H1 (cell line): ENCODE data around the gene LY6G6D. TPM values are rescaled to one million over a fixed set of nuclear protein-coding genes. Genes with fewer than 3 reads are reported as not detected.

Experiments used
- CTCF ChIA-PET: fragments of 300-600 bp; sonication (Branson Sonifier 250); formaldehyde crosslinking; loops from one replicate; lab custom pipeline; 2021; ENCODE audit not compliant: partially characterized antibody; lab: Charles Lee
- POLR2A ChIA-PET: fragments of 300-600 bp; sonication (Branson Sonifier 250); formaldehyde crosslinking; loops from one replicate; lab custom pipeline; 2021; ENCODE audit warnings: inconsistent platforms; ENCODE audit not compliant: partially characterized antibody; lab: Charles Lee
- DNase-seq, 2 experiments: peaks; one replicate each; pipeline versions ENCODE4 v3.0.0 to v3.0.0-alpha.2; 2010 to 2022; ENCODE audit warnings: low spot score in 2 of 2, low read depth in 1 of 2, mixed read lengths in 1 of 2
- FAIRE-seq: peaks from 2 replicates; lab custom pipeline; 2011; peaks lifted over from hg19 to GRCh38; lab: Jason Lieb, UNC
- H2AFZ ChIP-seq: 2 replicates; pipeline ENCODE4 v1.8.1; 2012; ENCODE audit warnings: low read length, inconsistent platforms
- H2AK5ac ChIP-seq: 2 replicates; pipeline ENCODE4 v1.6.1; 2013; ENCODE audit warnings: low read depth, low read length
- H2BK120ac ChIP-seq: replicated peaks from 2 replicates; pipeline ENCODE3; 2013; ENCODE audit warnings: low read depth, low read length, inconsistent platforms
- H2BK12ac ChIP-seq: 2 replicates; pipeline ENCODE4 v1.6.1; 2013; ENCODE audit warnings: low read depth, low read length
- H2BK15ac ChIP-seq: 2 replicates; pipeline ENCODE4 v1.6.1; 2013; ENCODE audit warnings: low read length
- H2BK20ac ChIP-seq: 2 replicates; pipeline ENCODE4 v1.6.1; 2013; ENCODE audit warnings: low read length
- H2BK5ac ChIP-seq: 2 replicates; pipeline ENCODE4 v1.6.1; 2013; ENCODE audit warnings: low read depth, low read length
- H3K14ac ChIP-seq: 2 replicates; pipeline ENCODE4 v1.6.1; 2013; ENCODE audit warnings: inconsistent platforms; ENCODE audit not compliant: insufficient read length
- H3K18ac ChIP-seq: 2 replicates; pipeline ENCODE4 v1.6.1; 2013; ENCODE audit warnings: low read length; ENCODE audit errors: extremely low read depth
- H3K23ac ChIP-seq: 2 replicates; pipeline ENCODE4 v1.6.1; 2013; ENCODE audit warnings: inconsistent platforms; ENCODE audit not compliant: insufficient read length
- H3K23me2 ChIP-seq: 2 replicates; pipeline ENCODE4 v1.6.1; 2013; ENCODE audit warnings: low read depth, low read length
- H3K27ac ChIP-seq: 2 replicates; pipeline ENCODE4 v1.6.1; 2011; ENCODE audit warnings: low read depth, low read length, inconsistent platforms
- H3K27me3 ChIP-seq, 4 experiments: replicated peaks in 1 of 4; 1 replicate in 1 of 4; 2 replicates in 3 of 4; pipeline versions ENCODE4 v1.6.1 to v1.8.1; 2011 to 2013; ENCODE audit warnings: low read length in 3 of 4, mild to moderate bottlenecking in 3 of 4, inconsistent platforms in 2 of 4, mixed read lengths in 2 of 4, moderate library complexity in 1 of 4; ENCODE audit not compliant: control insufficient read depth in 3 of 4, insufficient read depth in 3 of 4; ENCODE audit errors: extremely low read depth in 1 of 4
- H3K36me3 ChIP-seq, 4 experiments: 2 replicates each; pipeline versions ENCODE4 v1.6.1 to v1.8.1; 2011 to 2013; ENCODE audit warnings: mild to moderate bottlenecking in 4 of 4, low read length in 3 of 4, moderate library complexity in 2 of 4, control low read depth in 1 of 4, inconsistent platforms in 1 of 4; ENCODE audit not compliant: insufficient read depth in 4 of 4, control insufficient read depth in 2 of 4
- H3K4ac ChIP-seq: replicated peaks from 2 replicates; pipeline ENCODE3; 2013; ENCODE audit warnings: low read length, low read depth, mixed read lengths, inconsistent platforms; ENCODE audit not compliant: insufficient read length
- H3K4me1 ChIP-seq, 4 experiments: replicated peaks in 1 of 4; 1 replicate in 1 of 4; 2 replicates in 3 of 4; pipeline versions ENCODE4 v1.6.1 to v1.8.1; 2011 to 2013; ENCODE audit warnings: low read length in 3 of 4, inconsistent platforms in 2 of 4, mixed read lengths in 1 of 4; ENCODE audit not compliant: insufficient read depth in 4 of 4, control insufficient read depth in 3 of 4
- H3K4me2 ChIP-seq, 2 experiments: 2 replicates each; pipeline versions ENCODE4 v1.6.1 to v1.8.1; 2011 to 2013; ENCODE audit warnings: low read depth in 2 of 2, low read length in 2 of 2, control low read depth in 1 of 2, inconsistent platforms in 1 of 2, mild to moderate bottlenecking in 1 of 2; ENCODE audit not compliant: insufficient read depth in 1 of 2
- H3K4me3 ChIP-seq, 4 experiments: fragments of 200-600, 300-600 bp in 1 of 4; sonication (generic), shearing (Covaris generic), sonication (Bioruptor Twin) in 1 of 4; 2 replicates each; pipeline versions ENCODE4 v1.5.1 to v1.8.1; 2011 to 2016; ENCODE audit warnings: low read length in 4 of 4, low read depth in 3 of 4, control low read depth in 2 of 4, inconsistent platforms in 2 of 4, mild to moderate bottlenecking in 2 of 4, mixed read lengths in 1 of 4, moderate library complexity in 1 of 4; ENCODE audit not compliant: insufficient read depth in 2 of 4; ENCODE audit errors: extremely low read depth in 1 of 4
- H3K56ac ChIP-seq: replicated peaks from 2 replicates; pipeline ENCODE3; 2013; ENCODE audit warnings: low read depth, mild to moderate bottlenecking, mixed read lengths, low read length, inconsistent platforms; ENCODE audit not compliant: insufficient read length
- H3K79me1 ChIP-seq: 2 replicates; pipeline ENCODE4 v1.6.1; 2013; ENCODE audit warnings: low read depth, low read length, control low read depth
- H3K79me2 ChIP-seq, 2 experiments: 2 replicates each; pipeline versions ENCODE4 v1.6.1 to v1.8.1; 2012 to 2013; ENCODE audit warnings: low read length in 2 of 2, mild to moderate bottlenecking in 2 of 2, inconsistent platforms in 1 of 2; ENCODE audit not compliant: insufficient read depth in 2 of 2, control insufficient read depth in 1 of 2
- H3K9ac ChIP-seq, 4 experiments: replicated peaks in 1 of 4; 1 replicate in 1 of 4; 2 replicates in 3 of 4; pipeline versions ENCODE4 v1.6.1 to v1.8.1; 2011 to 2013; ENCODE audit warnings: low read depth in 3 of 4, low read length in 3 of 4, control low read depth in 2 of 4, mild to moderate bottlenecking in 2 of 4, moderate library complexity in 2 of 4, inconsistent platforms in 1 of 4; ENCODE audit errors: extremely low read depth in 1 of 4
- H3K9me3 ChIP-seq, 2 experiments: 2 replicates each; pipeline versions ENCODE4 v1.6.1 to v1.8.1; 2012 to 2013; ENCODE audit warnings: mild to moderate bottlenecking in 2 of 2, moderate library complexity in 2 of 2, control low read depth in 1 of 2, inconsistent platforms in 1 of 2, low read depth in 1 of 2, low read length in 1 of 2, mixed read lengths in 1 of 2; ENCODE audit not compliant: insufficient read depth in 2 of 2
- H4K20me1 ChIP-seq, 2 experiments: replicated peaks in 1 of 2; 2 replicates each; pipeline versions ENCODE3 to v1.8.1; 2011 to 2013; ENCODE audit warnings: inconsistent platforms in 2 of 2, low read length in 2 of 2, mild to moderate bottlenecking in 1 of 2; ENCODE audit not compliant: insufficient read depth in 2 of 2, control insufficient read depth in 1 of 2
- H4K5ac ChIP-seq: 2 replicates; pipeline ENCODE4 v1.6.1; 2013; ENCODE audit warnings: low read length, low read depth, mixed read lengths, inconsistent platforms; ENCODE audit not compliant: insufficient read length
- H4K8ac ChIP-seq: 2 replicates; pipeline ENCODE4 v1.8.0; 2013; ENCODE audit warnings: mild to moderate bottlenecking, moderate library complexity, low read length, inconsistent platforms; ENCODE audit not compliant: insufficient read depth; ENCODE audit errors: extremely low read depth
- H4K91ac ChIP-seq: replicated peaks from 2 replicates; pipeline ENCODE3; 2013; ENCODE audit warnings: low read length, mixed read lengths, inconsistent platforms; ENCODE audit not compliant: insufficient read length
- YY1 ChIP-seq: IDR thresholded peaks from 2 replicates; pipeline ENCODE4 v1.6.1; 2011; ENCODE audit warnings: low read depth, mild to moderate bottlenecking, low read length
- WGBS, 2 experiments: shearing (Covaris generic) in 1 of 2; methylation state at CpG; one replicate each; pipeline versions ENCODE4 v1.1.6 to v1.1.7; 2013 to 2015; ENCODE audit warnings: low lambda C conversion rate in 2 of 2, mixed read lengths in 2 of 2, inconsistent platforms in 1 of 2, low coverage in 1 of 2, missing lambda C conversion rate in 1 of 2; ENCODE audit not compliant: insufficient replicate concordance in 2 of 2, insufficient coverage in 1 of 2, insufficient read length in 1 of 2; ENCODE audit errors: extremely low coverage in 1 of 2, missing lambda C conversion rate in 1 of 2; 5-methylcytosine and 5-hydroxymethylcytosine counted together
- polyA plus RNA-seq, 7 experiments: library from polyadenylated mRNA; depleted of rRNA in 3 of 7; stranded (reverse) in 5 of 7; unstranded in 2 of 7; fragments of >200 nt in 5 of 7; fragments of 200-250 nt in 2 of 7; gene quantifications; 1 replicate in 5 of 7; 2 replicates in 1 of 7; 4 replicates in 1 of 7; pipeline versions ENCODE4 v1.2.1 to v1.2.3, GENCODE V29; 2011 to 2013; ENCODE audit warnings: missing spikeins in 2 of 7, mixed read lengths in 2 of 7
- total RNA-seq: library from RNA; stranded (reverse); fragmentation: NEBNext Ultra II Directional; extraction: Animal tissue kit (Norgen Biotek cat#: 25700); gene quantifications from 2 replicates; pipeline ENCODE4 v1.2.1, GENCODE V29; 2021

LY6G6D gene
- total and polyA plus RNA-seq, 2 of the 8 experiments (the other 6 are each of a cell fraction or from before 2014, with no cell fraction given), result 1.8 TPM; not detected in 1

DNA sequence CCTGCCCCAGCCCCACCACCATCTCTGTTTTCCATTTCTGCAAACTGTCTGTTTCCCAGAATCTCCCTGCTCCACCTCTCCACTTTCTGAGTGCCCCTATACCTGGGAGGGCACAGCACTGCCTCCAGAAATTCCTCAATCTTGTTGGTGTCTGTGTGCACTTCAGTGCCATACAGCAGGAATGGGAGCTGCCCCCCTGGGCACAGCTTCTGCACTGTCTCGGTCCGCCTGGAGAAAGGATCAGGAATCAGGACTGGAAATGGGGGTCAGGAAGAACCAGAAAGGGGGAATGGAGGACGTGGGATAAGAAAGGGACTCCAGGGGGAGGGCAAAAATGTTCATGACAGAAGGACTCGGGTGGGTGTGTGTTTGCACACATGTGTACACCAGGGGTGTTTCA, 18.6 kb downstream of the LY6G6D start:
- H3K9me3 ChIP-seq, result no peaks in the 10 kb centered on the region
- 0 out of 2 replicates have a peak overlapping the region, but pooled peaks have one; percentile 53 for H2BK5ac ChIP-seq
- H2BK20ac ChIP-seq, result no peak overlapping the region
- no peak overlapping the region for H4K91ac ChIP-seq
- H3K18ac ChIP-seq, result no peak overlapping the region
- no peak overlapping the region for H2AK5ac ChIP-seq
- peak overlapping the region; percentile 78 to 99; a peak in 3 of 4 replicates for H3K4me2 ChIP-seq
- H3K79me1 ChIP-seq, result peaks cover 8% of the 10 kb centered on the region; the same call in 1 of the 2 replicates
- H4K20me1 ChIP-seq, result peaks cover 4 to 5% of the 10 kb centered on the region in 2 experiments
- H2BK12ac ChIP-seq, result no peak overlapping the region; the same call in 1 of the 2 replicates
- H2AFZ ChIP-seq, result no peak overlapping the region
- peaks cover 10 to 30% (median 21%) of the 10 kb centered on the region in 4 experiments for H3K36me3 ChIP-seq
- WGBS, 2 experiments, result 86% methylated on average over 4 of the region's 4 CpGs; no CpG with 5 or more reads in 1 of the 2 experiments
- H2BK120ac ChIP-seq, result no peak overlapping the region
- DNase-seq (no peak), FAIRE-seq (no peak)
- no peak for TF ChIP-seq YY1
- H3K56ac ChIP-seq, result no peak overlapping the region
- 0 out of 2 replicates have a peak overlapping the region, but pooled peaks have one; percentile 25 for H3K27ac ChIP-seq
- H3K4me3 ChIP-seq, result no peak overlapping the region
- peaks cover 0 to 26% of the 10 kb centered on the region in 2 experiments; a peak in 2 of 4 replicates for H3K79me2 ChIP-seq
- no peak overlapping the region; a peak in 1 of 7 replicates for H3K9ac ChIP-seq
- no peaks in the 10 kb centered on the region for H3K27me3 ChIP-seq
- no peak overlapping the region for H3K4ac ChIP-seq
- ChIA-PET CTCF (interaction anchor here (0.8 to 3.1 kb wide), 7 partner anchors 10 to 96 kb away, joined by 3 to 12 read pairs (median 3); partner anchors contain the start of gene MPIG6B), POLR2A (interaction anchor here (1.3 to 8.7 kb wide), 5 partner anchors 9 to 102 kb away, joined by 4 to 73 read pairs (median 5); partner anchors contain the start of genes CSNK2B, GPANK1, LY6G6C and MPIG6B)
- no peak overlapping the region for H2BK15ac ChIP-seq
- no peak overlapping the region for H3K23ac ChIP-seq
- H3K23me2 ChIP-seq, result peaks cover 19% of the 10 kb centered on the region
- H4K5ac ChIP-seq, result no peak overlapping the region
- peaks cover 20 to 33% (median 22%) of the 10 kb centered on the region in 4 experiments for H3K4me1 ChIP-seq
- no peak overlapping the region for H4K8ac ChIP-seq
- H3K14ac ChIP-seq, result no peak overlapping the region
